Osteocyte (in vitro differentiated cells): ENCODE results near the gene MPZL2. TPM values are rescaled to one million over a fixed set of nuclear protein-coding genes. Genes with fewer than 3 reads are reported as not detected.

Experiments
- DNase-seq: peaks from one replicate; pipeline ENCODE4 v3.0.0; 2021; ENCODE audit warnings: mixed read lengths; ENCODE audit not compliant: unreplicated experiment; ENCODE audit errors: extremely low spot score
- H3K27ac Mint-ChIP-seq: one replicate; pipeline ENCODE4 v1.8.0; 2021; ENCODE audit warnings: mild to moderate bottlenecking, mixed read lengths; ENCODE audit not compliant: unreplicated experiment
- H3K27me3 Mint-ChIP-seq: one replicate; pipeline ENCODE4 v1.8.0; 2021; ENCODE audit warnings: mixed read lengths; ENCODE audit not compliant: unreplicated experiment
- H3K36me3 Mint-ChIP-seq: one replicate; pipeline ENCODE4 v1.8.0; 2021; ENCODE audit warnings: mixed read lengths; ENCODE audit not compliant: unreplicated experiment
- H3K4me1 Mint-ChIP-seq: one replicate; pipeline ENCODE4 v1.8.0; 2021; ENCODE audit warnings: mixed read lengths; ENCODE audit not compliant: unreplicated experiment
- H3K4me3 Mint-ChIP-seq: one replicate; pipeline ENCODE4 v1.8.0; 2021; ENCODE audit warnings: mild to moderate bottlenecking, moderate library complexity, mixed read lengths; ENCODE audit not compliant: unreplicated experiment
- H3K9me3 Mint-ChIP-seq: one replicate; pipeline ENCODE4 v1.8.0; 2021; ENCODE audit warnings: mixed read lengths; ENCODE audit not compliant: unreplicated experiment
- CTCF ChIP-seq: fragments of 200-600 bp; sonication (generic); IDR thresholded peaks from 2 replicates; pipeline ENCODE4 v1.5.0; 2021; ENCODE audit warnings: antibody characterized with exemption, mild to moderate bottlenecking, moderate library complexity
- long read RNA-seq: library from polyadenylated mRNA; unstranded; transcript quantifications from one replicate; pipeline ENCODE4 v2.0.0, GENCODE V29; 2021
- total RNA-seq: library from RNA; stranded (reverse); gene quantifications from 2 replicates; pipeline ENCODE4 v1.2.1, GENCODE V29; 2021

Gene MPZL2
- total RNA-seq = not detected in 2 replicates
- long read RNA-seq = 0 reads

- Mint-ChIP-seq H3K27me3 (peaks cover 70% of the 10 kb centered on the region), H3K36me3 (no peaks in the 10 kb centered on the region), H3K27ac (no peak within 1 kb of the TSS), H3K4me1 (peaks cover 2% of the 10 kb centered on the region), H3K4me3 (no peak within 1 kb of the TSS), H3K9me3 (no peaks in the 10 kb centered on the region)
- no peak for TF ChIP-seq CTCF
- DNase-seq = no peak
Observed at GRCh38 chr11:118263695-118264568, at the start of gene MPZL2. Gene MPZL2, minus strand, starts transcription at chr11:118264297. Its CDS starts 144 bp downstream, at chr11:118264153.

GRCh38 chr11:118313242-118313641, 49.1 kb upstream of the MPZL2 start:
- H3K27ac Mint-ChIP-seq = no peak overlapping the region
- peaks cover 46% of the 10 kb centered on the region for H3K27me3 Mint-ChIP-seq
- peaks cover 2% of the 10 kb centered on the region for H3K36me3 Mint-ChIP-seq
- no peak for DNase-seq
- H3K4me1 Mint-ChIP-seq = peaks cover 5% of the 10 kb centered on the region
- H3K4me3 Mint-ChIP-seq = no peak overlapping the region
- no peaks in the 10 kb centered on the region for H3K9me3 Mint-ChIP-seq
- no peak for TF ChIP-seq CTCF

DNA sequence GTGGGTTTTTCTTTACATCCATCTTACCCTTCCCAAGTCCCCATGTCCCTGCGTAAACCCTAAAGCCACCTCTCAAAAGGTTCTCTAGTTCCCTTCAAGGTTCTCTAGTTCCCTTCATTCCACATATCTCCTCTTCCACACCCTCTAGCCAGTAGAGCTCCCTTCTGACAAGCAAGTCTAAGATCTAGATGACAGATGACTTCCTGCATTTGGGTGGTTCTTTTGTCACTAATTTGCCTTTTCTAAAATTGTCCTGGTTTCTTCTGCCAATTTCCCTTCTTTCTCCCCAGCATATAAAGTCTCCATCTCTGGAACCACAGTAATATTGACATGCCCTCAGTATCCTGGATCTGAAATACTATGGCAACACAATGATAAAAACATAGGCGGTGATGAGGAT, 48.2 kb upstream of the MPZL2 start:
- H3K4me3 Mint-ChIP-seq = no peak overlapping the region
- H3K27me3 Mint-ChIP-seq = peaks cover 45% of the 10 kb centered on the region
- H3K4me1 Mint-ChIP-seq = peaks cover 5% of the 10 kb centered on the region
- no peak for DNase-seq
- H3K27ac Mint-ChIP-seq = no peak overlapping the region
- H3K36me3 Mint-ChIP-seq = peaks cover 1% of the 10 kb centered on the region
- H3K9me3 Mint-ChIP-seq = no peaks in the 10 kb centered on the region
- TF ChIP-seq CTCF = no peak

- peaks cover 41% of the 10 kb centered on the region for H3K27me3 Mint-ChIP-seq
- H3K9me3 Mint-ChIP-seq = no peaks in the 10 kb centered on the region
- H3K4me1 Mint-ChIP-seq = peaks cover 5% of the 10 kb centered on the region
- H3K36me3 Mint-ChIP-seq = no peaks in the 10 kb centered on the region
- no peak for DNase-seq
- TF ChIP-seq CTCF = no peak
- no peak overlapping the region for H3K4me3 Mint-ChIP-seq
- H3K27ac Mint-ChIP-seq = no peak overlapping the region
Observed at GRCh38 chr11:118311518-118311917, 47.4 kb upstream of the MPZL2 start.

GRCh38 chr11:118310781-118311485, 46.8 kb upstream of the MPZL2 start:
- H3K4me1 Mint-ChIP-seq = no peaks in the 10 kb centered on the region
- no peaks in the 10 kb centered on the region for H3K9me3 Mint-ChIP-seq
- no peak overlapping the region for H3K27ac Mint-ChIP-seq
- TF ChIP-seq CTCF = no peak
- H3K27me3 Mint-ChIP-seq = peaks cover 39% of the 10 kb centered on the region
- H3K4me3 Mint-ChIP-seq = no peak overlapping the region
- DNase-seq = no peak
- no peaks in the 10 kb centered on the region for H3K36me3 Mint-ChIP-seq
